Measurements from ENCODE around the gene DRAM2. TPM values are rescaled to one million over a fixed set of nuclear protein-coding genes. Genes with fewer than 3 reads are reported as not detected.

The DRAM2 gene
- 10 to 100 TPM; 73.3 to 89.4 TPM for total RNA-seq

DNA sequence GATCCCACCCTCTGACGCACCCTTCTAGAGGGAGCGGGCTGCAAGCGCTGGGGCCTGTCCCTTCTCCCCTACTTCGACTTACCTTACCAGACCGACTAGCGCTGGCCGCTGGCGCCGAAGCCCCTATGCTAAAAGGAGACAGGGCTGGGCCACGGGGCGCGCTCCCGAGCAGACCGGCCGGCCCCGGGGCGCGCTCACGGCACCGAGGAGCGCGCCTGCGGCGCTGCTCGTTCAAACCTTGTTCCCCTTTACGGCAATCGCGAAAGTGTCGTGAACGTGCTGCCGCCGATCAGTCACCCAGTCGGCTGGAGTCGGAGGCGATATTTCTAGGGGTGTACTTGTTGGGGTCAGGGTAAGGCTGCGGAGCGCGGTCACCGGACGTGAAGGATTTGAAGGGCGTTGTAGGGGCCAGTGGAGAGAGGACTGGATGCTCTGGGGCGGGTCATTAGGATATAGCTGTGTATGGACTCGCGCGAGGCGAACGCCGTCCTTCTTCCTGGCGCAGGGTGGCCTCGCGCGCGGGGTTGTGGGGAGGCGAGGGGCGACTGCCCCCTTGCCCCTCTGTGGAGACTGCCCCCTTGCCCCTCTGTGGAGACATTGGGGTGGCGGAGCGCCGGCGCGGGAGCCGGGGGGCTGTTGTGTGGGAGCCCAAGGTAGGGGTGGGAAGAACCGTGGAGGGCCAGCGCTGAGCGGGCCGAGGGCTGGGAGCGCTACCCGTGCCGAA, at the start of gene DRAM2, which contains the start of gene CEPT1:
DRAM2 (minus strand) TSS at position 138 of the 724 bp plus-strand sequence. CDS start 8,539 bp downstream, outside the sequence.
CEPT1 (plus strand) TSS at position 268 of the 724 bp plus-strand sequence. CDS start 7,492 bp downstream, outside the sequence.
- H3K9me3 Mint-ChIP-seq, result no peaks in the 10 kb centered on the region
- peaks cover 8 to 15% of the 10 kb centered on the region in 2 donors for H3K36me3 Mint-ChIP-seq (ENCODE audit: insufficient read depth in 2 of 2)
- H3K4me1 Mint-ChIP-seq (ENCODE audit: low read depth), result peaks cover 57% of the 10 kb centered on the region
- DNase-seq, result peak; percentile 92 to 98
- H3K27ac Mint-ChIP-seq, result peak within 1 kb of the TSS; percentile 100
- peak within 1 kb of the TSS; percentile 89 to 96 for H3K4me3 Mint-ChIP-seq
- ATAC-seq (replicated peaks in 1 of 2), result peak; percentile 84 to 87
- no peaks in the 10 kb centered on the region for H3K27me3 Mint-ChIP-seq (ENCODE audit: low read depth)

GRCh38 chr1:111184663-111185062, 44.8 kb upstream of the DRAM2 start:
- Mint-ChIP-seq H3K27ac (peak overlapping the region; percentile 31), H3K4me3 (no peak overlapping the region), H3K36me3 (ENCODE audit: insufficient read depth in 2 of 2) (peaks cover 20 to 35% of the 10 kb centered on the region in 2 donors), H3K27me3 (ENCODE audit: low read depth) (no peaks in the 10 kb centered on the region), H3K9me3 (no peaks in the 10 kb centered on the region), H3K4me1 (ENCODE audit: low read depth) (peaks cover 70% of the 10 kb centered on the region)
- DNase-seq, result no peak
- no peak for ATAC-seq (replicated peaks in 1 of 2)

GRCh38 chr1:111183308-111184069, 43.6 kb upstream of the DRAM2 start:
- H3K9me3 Mint-ChIP-seq, result no peaks in the 10 kb centered on the region
- peak overlapping the region; percentile 89 for H3K27ac Mint-ChIP-seq
- no peak for ATAC-seq (replicated peaks in 1 of 2)
- DNase-seq, result no peak
- H3K27me3 Mint-ChIP-seq (ENCODE audit: low read depth), result no peaks in the 10 kb centered on the region
- H3K36me3 Mint-ChIP-seq (ENCODE audit: insufficient read depth in 2 of 2), result peaks cover 10 to 24% of the 10 kb centered on the region in 2 donors
- H3K4me1 Mint-ChIP-seq (ENCODE audit: low read depth), result peaks cover 62% of the 10 kb centered on the region
- H3K4me3 Mint-ChIP-seq, result no peak overlapping the region

DNA sequence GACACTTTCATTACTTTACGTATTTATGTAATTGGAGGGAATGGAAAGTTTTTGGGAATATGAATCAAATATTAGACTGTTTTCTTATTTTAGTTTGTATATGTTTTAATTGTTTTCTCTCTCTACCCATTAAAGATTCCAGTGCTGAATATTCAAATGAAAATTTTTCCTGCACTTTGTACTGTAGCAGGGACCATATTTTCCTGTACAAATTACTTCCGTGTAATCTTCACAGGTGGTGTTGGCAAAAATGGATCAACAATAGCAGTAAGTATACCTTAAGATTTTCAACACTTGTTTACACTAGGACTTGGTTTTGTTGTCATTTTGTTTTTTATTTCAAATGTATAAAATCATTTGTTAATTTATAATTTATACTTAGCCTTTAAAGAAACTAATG, 42.2 kb upstream of the DRAM2 start:
- peaks cover 8 to 13% of the 10 kb centered on the region in 2 donors for H3K36me3 Mint-ChIP-seq (ENCODE audit: insufficient read depth in 2 of 2)
- no peak overlapping the region for H3K27ac Mint-ChIP-seq
- H3K9me3 Mint-ChIP-seq, result no peaks in the 10 kb centered on the region
- DNase-seq (no peak), ATAC-seq (replicated peaks in 1 of 2) (no peak)
- H3K4me3 Mint-ChIP-seq, result no peak overlapping the region
- H3K4me1 Mint-ChIP-seq (ENCODE audit: low read depth), result peaks cover 50% of the 10 kb centered on the region
- no peaks in the 10 kb centered on the region for H3K27me3 Mint-ChIP-seq (ENCODE audit: low read depth)

GRCh38 chr1:111179968-111180533, 40.2 kb upstream of the DRAM2 start:
- no peak for DNase-seq
- H3K27ac Mint-ChIP-seq, result no peak overlapping the region
- peaks cover 40% of the 10 kb centered on the region for H3K4me1 Mint-ChIP-seq (ENCODE audit: low read depth)
- H3K9me3 Mint-ChIP-seq, result no peaks in the 10 kb centered on the region
- H3K4me3 Mint-ChIP-seq, result no peak overlapping the region
- peaks cover 3 to 17% of the 10 kb centered on the region in 2 donors for H3K36me3 Mint-ChIP-seq (ENCODE audit: insufficient read depth in 2 of 2)
- H3K27me3 Mint-ChIP-seq (ENCODE audit: low read depth), result no peaks in the 10 kb centered on the region
- no peak for ATAC-seq (replicated peaks in 1 of 2)

DNA sequence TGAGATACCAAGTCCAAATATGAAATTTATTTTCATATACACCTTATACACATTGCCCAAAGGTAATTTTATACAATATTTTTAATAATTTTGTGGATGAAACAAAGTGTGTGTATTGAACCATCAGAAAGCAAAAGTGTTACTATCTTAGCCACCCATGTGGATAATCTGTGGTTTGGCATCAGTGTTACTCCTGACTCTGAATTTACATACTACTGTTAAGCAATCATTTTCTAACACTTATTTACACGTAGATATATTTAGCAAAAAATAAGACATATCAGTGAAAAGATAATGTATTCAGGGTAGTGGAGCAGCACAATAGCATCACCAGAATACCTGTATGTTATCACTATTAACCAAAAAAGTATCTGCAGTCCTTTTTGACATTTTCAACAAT, 36.8 kb upstream of the DRAM2 start:
- Mint-ChIP-seq H3K4me1 (ENCODE audit: low read depth) (peaks cover 45% of the 10 kb centered on the region), H3K27ac (no peak overlapping the region), H3K9me3 (no peaks in the 10 kb centered on the region), H3K36me3 (ENCODE audit: insufficient read depth in 2 of 2) (peaks cover 2 to 17% of the 10 kb centered on the region in 2 donors), H3K4me3 (no peak overlapping the region), H3K27me3 (ENCODE audit: low read depth) (no peaks in the 10 kb centered on the region)
- no peak for ATAC-seq (replicated peaks in 1 of 2)
- DNase-seq, result no peak

GRCh38 chr1:111175349-111175748, 35.5 kb upstream of the DRAM2 start:
- Mint-ChIP-seq H3K4me3 (no peak overlapping the region), H3K4me1 (ENCODE audit: low read depth) (peaks cover 41% of the 10 kb centered on the region), H3K27ac (no peak overlapping the region), H3K9me3 (no peaks in the 10 kb centered on the region), H3K27me3 (ENCODE audit: low read depth) (no peaks in the 10 kb centered on the region), H3K36me3 (ENCODE audit: insufficient read depth in 2 of 2) (peaks cover 2 to 17% of the 10 kb centered on the region in 2 donors)
- DNase-seq (no peak), ATAC-seq (replicated peaks in 1 of 2) (no peak)

DNA sequence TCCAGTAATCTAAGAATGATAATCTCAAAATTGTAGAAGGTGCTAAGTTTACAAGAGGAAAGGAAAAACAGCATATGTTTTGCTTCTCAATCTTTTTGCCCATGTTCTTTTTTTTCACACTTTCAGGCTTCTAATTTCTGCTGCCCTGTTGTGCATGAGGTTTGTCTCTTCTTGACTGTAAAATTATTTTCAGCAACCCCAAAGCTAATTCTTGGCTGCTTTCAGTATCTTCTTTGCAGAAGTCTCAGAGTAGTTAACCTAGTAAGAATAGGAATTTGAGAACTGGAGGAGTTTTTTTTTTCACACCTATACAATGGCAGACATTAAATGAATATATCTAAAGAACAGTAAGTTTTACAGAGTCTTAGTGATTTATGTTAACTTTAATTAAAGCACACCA, 34.2 kb upstream of the DRAM2 start:
- Mint-ChIP-seq H3K27ac (no peak overlapping the region), H3K4me3 (no peak overlapping the region), H3K4me1 (ENCODE audit: low read depth) (peaks cover 30% of the 10 kb centered on the region), H3K9me3 (no peaks in the 10 kb centered on the region), H3K27me3 (ENCODE audit: low read depth) (no peaks in the 10 kb centered on the region), H3K36me3 (ENCODE audit: insufficient read depth in 2 of 2) (peaks cover 2 to 17% of the 10 kb centered on the region in 2 donors)
- ATAC-seq (replicated peaks in 1 of 2) (no peak), DNase-seq (no peak)

DNA sequence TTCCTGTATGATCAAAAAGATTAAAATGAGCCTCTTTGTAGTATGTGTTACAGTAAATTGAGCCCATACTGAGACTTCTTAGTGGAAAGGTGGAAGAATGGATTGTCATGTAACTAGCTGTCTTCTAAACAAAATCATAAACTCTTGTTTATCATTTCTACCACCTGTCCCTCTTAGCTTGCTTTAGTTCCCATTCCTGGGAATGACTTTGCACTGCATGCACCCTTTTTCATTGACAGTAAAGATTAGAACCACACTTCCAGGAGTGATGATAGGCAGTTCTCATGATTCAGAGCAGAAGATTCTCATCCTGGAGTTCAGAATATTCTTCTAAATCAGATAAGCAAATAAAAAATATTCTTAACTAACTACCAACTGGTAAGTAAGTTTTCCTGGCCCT, 32.6 kb upstream of the DRAM2 start:
- ATAC-seq (replicated peaks in 1 of 2) (no peak), DNase-seq (no peak)
- no peak overlapping the region for H3K4me3 Mint-ChIP-seq
- H3K27ac Mint-ChIP-seq, result peak overlapping the region; percentile 35
- peaks cover 30% of the 10 kb centered on the region for H3K4me1 Mint-ChIP-seq (ENCODE audit: low read depth)
- no peaks in the 10 kb centered on the region for H3K9me3 Mint-ChIP-seq
- no peaks in the 10 kb centered on the region for H3K27me3 Mint-ChIP-seq (ENCODE audit: low read depth)
- peaks cover 2 to 23% of the 10 kb centered on the region in 2 donors for H3K36me3 Mint-ChIP-seq (ENCODE audit: insufficient read depth in 2 of 2)

- ATAC-seq (replicated peaks in 1 of 2) (no peak), DNase-seq (no peak)
- Mint-ChIP-seq H3K4me1 (ENCODE audit: low read depth) (no peaks in the 10 kb centered on the region), H3K27ac (no peak overlapping the region), H3K4me3 (no peak overlapping the region), H3K36me3 (ENCODE audit: insufficient read depth in 2 of 2) (peaks cover 4 to 22% of the 10 kb centered on the region in 2 donors), H3K9me3 (no peaks in the 10 kb centered on the region), H3K27me3 (ENCODE audit: low read depth) (no peaks in the 10 kb centered on the region)
Observed at GRCh38 chr1:111164151-111164550, 24.3 kb upstream of the DRAM2 start.

DNA sequence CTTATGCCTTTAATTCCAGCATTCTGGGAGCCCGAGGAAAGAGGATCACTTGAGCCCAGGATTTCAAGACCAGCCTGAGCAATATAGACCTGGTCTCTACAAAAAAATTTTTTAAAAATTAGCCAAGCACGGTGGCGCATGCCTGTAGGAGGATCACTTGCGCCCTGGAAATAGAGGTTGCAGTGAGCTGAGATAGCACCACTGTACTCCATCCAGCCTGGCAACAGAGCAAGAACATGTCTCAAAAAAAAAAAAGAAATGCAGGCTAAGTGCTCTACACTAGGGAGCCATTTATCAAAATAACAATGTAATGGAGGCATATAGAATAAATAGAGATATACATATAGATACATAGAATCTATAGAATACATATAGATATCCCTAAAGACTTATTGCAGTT, 23.5 kb upstream of the DRAM2 start:
- no peak for ATAC-seq (replicated peaks in 1 of 2)
- no peaks in the 10 kb centered on the region for H3K4me1 Mint-ChIP-seq (ENCODE audit: low read depth)
- H3K36me3 Mint-ChIP-seq (ENCODE audit: insufficient read depth in 2 of 2), result peaks cover 5 to 25% of the 10 kb centered on the region in 2 donors
- no peak for DNase-seq
- no peak overlapping the region for H3K4me3 Mint-ChIP-seq
- H3K27me3 Mint-ChIP-seq (ENCODE audit: low read depth), result no peaks in the 10 kb centered on the region
- H3K9me3 Mint-ChIP-seq, result no peaks in the 10 kb centered on the region
- no peak overlapping the region for H3K27ac Mint-ChIP-seq

- no peak overlapping the region for H3K4me3 Mint-ChIP-seq
- peak overlapping the region; percentile 28 for H3K27ac Mint-ChIP-seq
- H3K9me3 Mint-ChIP-seq, result no peaks in the 10 kb centered on the region
- ATAC-seq (replicated peaks in 1 of 2) (no peak), DNase-seq (no peak)
- no peaks in the 10 kb centered on the region for H3K4me1 Mint-ChIP-seq (ENCODE audit: low read depth)
- H3K36me3 Mint-ChIP-seq (ENCODE audit: insufficient read depth in 2 of 2), result peaks cover 5 to 19% of the 10 kb centered on the region in 2 donors
- no peaks in the 10 kb centered on the region for H3K27me3 Mint-ChIP-seq (ENCODE audit: low read depth)
Observed at GRCh38 chr1:111162488-111162880, 22.6 kb upstream of the DRAM2 start.

- Mint-ChIP-seq H3K9me3 (no peaks in the 10 kb centered on the region), H3K36me3 (ENCODE audit: insufficient read depth in 2 of 2) (peaks cover 5 to 19% of the 10 kb centered on the region in 2 donors), H3K4me1 (ENCODE audit: low read depth) (no peaks in the 10 kb centered on the region), H3K4me3 (no peak overlapping the region), H3K27ac (peak overlapping the region; percentile 28), H3K27me3 (ENCODE audit: low read depth) (no peaks in the 10 kb centered on the region)
- ATAC-seq (replicated peaks in 1 of 2) (no peak), DNase-seq (no peak)
Observed at GRCh38 chr1:111161843-111162487, 22.1 kb upstream of the DRAM2 start.

All from activated T-cell treated with anti-CD3 and anti-CD28 coated beads, Interleukin-2, amount 50 U/mL, for 72 hours (primary cell).